Measurements from ENCODE around the gene WWP2. TPM values are rescaled to one million over a fixed set of nuclear protein-coding genes. Genes with fewer than 3 reads are reported as not detected.
"Not testable (repeated sequence)": the region's sequence is repeated elsewhere in the genome, so short reads cannot be mapped to it uniquely, and the experiment has no call there.

WWP2 gene
- total RNA-seq, 2 experiments from 2014 or later: 41.9 to 43.0 TPM

- Histone ChIP-seq H3K4me3 (ENCODE audit: low read length) (no peak overlapping the region), H3K9me3 (ENCODE audit: control insufficient read depth in 1 of 2, insufficient read depth in 1 of 2, low read length in 2 of 2) (peaks cover 2 to 5% of the 10 kb centered on the region in 2 experiments), H3K27me3 (ENCODE audit: control insufficient read depth in 1 of 2, insufficient read depth in 2 of 2, low read length in 2 of 2) (no peaks in the 10 kb centered on the region), H3K4me1 (ENCODE audit: insufficient read depth, low read length) (peaks cover 3% of the 10 kb centered on the region), H3K36me3 (ENCODE audit: insufficient read depth, low read length) (peaks cover 9% of the 10 kb centered on the region), H3K27ac (ENCODE audit: low read depth in 1 of 2, low read length in 2 of 2) (no peak overlapping the region)
- ChIA-PET CTCF (no interaction called here), POLR2A (no interaction called here)
- intact Hi-C loops (cut with DNase I, micrococcal nuclease): no loop called here
- ATAC-seq (ENCODE audit: poor library complexity): no peak
- no peaks in the 10 kb centered on the region for H3K27me3 Mint-ChIP-seq
- DNase-seq: no peak
- H3K4me1 Mint-ChIP-seq (ENCODE audit: low read depth): peaks cover 5% of the 10 kb centered on the region
- no peak for TF ChIP-seq CTCF (IDR thresholded peaks at IDR 0.05)
- no peaks in the 10 kb centered on the region for H3K9me3 Mint-ChIP-seq
- H3K4me3 Mint-ChIP-seq: no peak overlapping the region
- no peak overlapping the region for H3K27ac Mint-ChIP-seq
- peaks cover 53% of the 10 kb centered on the region for H3K36me3 Mint-ChIP-seq (ENCODE audit: low read depth)
These were observed 19.0 kb downstream of the WWP2 start for GRCh38 chr16:69781118-69781517.

- H3K4me3 Mint-ChIP-seq: no peak overlapping the region
- H3K36me3 Mint-ChIP-seq (ENCODE audit: low read depth): peaks cover 71% of the 10 kb centered on the region
- DNase-seq (no peak), ATAC-seq (ENCODE audit: poor library complexity) (no peak)
- ChIA-PET POLR2A (no interaction called here), CTCF (no interaction called here)
- Histone ChIP-seq H3K9me3 (ENCODE audit: control insufficient read depth in 1 of 2, insufficient read depth in 1 of 2, low read length in 2 of 2) (no peaks in the 10 kb centered on the region), H3K4me1 (ENCODE audit: insufficient read depth, low read length) (peaks cover 3% of the 10 kb centered on the region), H3K27ac (ENCODE audit: low read depth in 1 of 2, low read length in 2 of 2) (no peak overlapping the region), H3K36me3 (ENCODE audit: insufficient read depth, low read length) (peaks cover 33% of the 10 kb centered on the region), H3K4me3 (ENCODE audit: low read length) (no peak overlapping the region), H3K27me3 (ENCODE audit: control insufficient read depth in 1 of 2, insufficient read depth in 2 of 2, low read length in 2 of 2) (no peaks in the 10 kb centered on the region)
- H3K9me3 Mint-ChIP-seq: no peaks in the 10 kb centered on the region
- intact Hi-C loops (cut with DNase I, micrococcal nuclease): no loop called here
- no peak for TF ChIP-seq CTCF (IDR thresholded peaks at IDR 0.05)
- no peak overlapping the region for H3K27ac Mint-ChIP-seq
- peaks cover 5% of the 10 kb centered on the region for H3K4me1 Mint-ChIP-seq (ENCODE audit: low read depth)
- no peaks in the 10 kb centered on the region for H3K27me3 Mint-ChIP-seq
These were observed 22.5 kb downstream of the WWP2 start for GRCh38 chr16:69784586-69784985.

- Histone ChIP-seq H3K9me3 (ENCODE audit: control insufficient read depth in 1 of 2, insufficient read depth in 1 of 2, low read length in 2 of 2) (no peaks in the 10 kb centered on the region), H3K4me1 (ENCODE audit: insufficient read depth, low read length) (no peaks in the 10 kb centered on the region), H3K4me3 (ENCODE audit: low read length) (no peak overlapping the region), H3K27me3 (ENCODE audit: control insufficient read depth in 1 of 2, insufficient read depth in 2 of 2, low read length in 2 of 2) (no peaks in the 10 kb centered on the region), H3K27ac (ENCODE audit: low read depth in 1 of 2, low read length in 2 of 2) (no peak overlapping the region), H3K36me3 (ENCODE audit: insufficient read depth, low read length) (peaks cover 50% of the 10 kb centered on the region)
- Mint-ChIP-seq H3K27ac (no peak overlapping the region), H3K4me1 (ENCODE audit: low read depth) (no peaks in the 10 kb centered on the region), H3K27me3 (no peaks in the 10 kb centered on the region), H3K36me3 (ENCODE audit: low read depth) (peaks cover 82% of the 10 kb centered on the region), H3K9me3 (no peaks in the 10 kb centered on the region), H3K4me3 (no peak overlapping the region)
- CTCF ChIA-PET: no interaction called here
- intact Hi-C loops (cut with DNase I, micrococcal nuclease): no loop called here
- no peak for ATAC-seq (ENCODE audit: poor library complexity)
- POLR2A ChIA-PET: interaction anchor here (1.3 kb wide), 1 partner anchor 25 kb away, joined by 3 read pairs; the partner anchor contains the start of gene WWP2
- TF ChIP-seq CTCF (IDR thresholded peaks at IDR 0.05): no peak
- DNase-seq: no peak
These were observed 25.8 kb downstream of the WWP2 start for GRCh38 chr16:69787883-69788282.

GRCh38 chr16:69791391-69791847, 29.3 kb downstream of the WWP2 start:
- H3K4me1 ChIP-seq (ENCODE audit: insufficient read depth, low read length); H3K9me3 Mint-ChIP-seq; H3K27me3 Mint-ChIP-seq; ATAC-seq (ENCODE audit: poor library complexity); DNase-seq; POLR2A ChIA-PET; H3K4me3 ChIP-seq (ENCODE audit: low read length); H3K27ac ChIP-seq (ENCODE audit: low read depth in 1 of 2, low read length in 2 of 2); H3K4me1 Mint-ChIP-seq (ENCODE audit: low read depth); H3K4me3 Mint-ChIP-seq; H3K27me3 ChIP-seq (ENCODE audit: control insufficient read depth in 1 of 2, insufficient read depth in 2 of 2, low read length in 2 of 2); H3K27ac Mint-ChIP-seq; H3K9me3 ChIP-seq (ENCODE audit: control insufficient read depth in 1 of 2, insufficient read depth in 1 of 2, low read length in 2 of 2): not testable (repeated sequence)
- CTCF ChIA-PET: interaction anchor here (0.7 kb wide), 1 partner anchor 19 kb away, joined by 3 read pairs; no protein-coding TSS in a partner anchor
- intact Hi-C loops (cut with DNase I, micrococcal nuclease): loop anchor here in 1 of 2 experiments (10.0 kb wide), 1 partner anchor 143 kb away; no protein-coding TSS in a partner anchor
- peaks cover 51% of the 10 kb centered on the region for H3K36me3 ChIP-seq (ENCODE audit: insufficient read depth, low read length)
- H3K36me3 Mint-ChIP-seq (ENCODE audit: low read depth): peaks cover 71% of the 10 kb centered on the region
